GM19193 (cell line): ENCODE measurements around the gene NAV3.

Source experiments
- POLR2A ChIP-seq: IDR thresholded peaks from 4 replicates; pipeline ENCODE4 v1.6.1; 2011; ENCODE audit not compliant: insufficient read depth, insufficient read length; ENCODE audit errors: extremely low read depth

Gene NAV3

DNA sequence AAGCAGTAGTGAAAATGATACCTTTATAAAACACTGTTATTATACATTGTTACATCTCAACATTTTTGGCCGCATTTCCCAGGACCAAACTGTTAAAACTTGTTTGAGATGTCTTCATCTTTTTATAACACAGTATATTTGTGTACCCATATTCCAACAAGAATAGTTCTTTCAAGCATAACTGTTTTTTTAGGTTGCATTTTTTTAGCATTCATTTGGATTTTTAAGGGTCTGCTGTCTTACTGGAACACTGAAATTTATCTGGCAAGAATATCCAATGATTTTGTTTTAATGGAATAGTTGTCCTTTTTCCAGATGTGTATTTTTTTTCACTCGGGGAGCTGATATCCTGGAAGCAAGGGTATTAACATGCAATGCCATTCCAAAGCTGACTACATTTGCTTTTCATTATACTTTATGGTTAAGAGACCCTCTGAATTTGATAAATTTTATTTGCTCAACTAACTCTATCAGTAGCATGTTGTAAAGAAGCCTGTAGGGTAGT lies 8.9 kb upstream of the NAV3 start:
- no peak for TF ChIP-seq POLR2A

GRCh38 chr12:77833329-77833728 lies 2.6 kb downstream of the NAV3 start:
- no peak for TF ChIP-seq POLR2A

DNA sequence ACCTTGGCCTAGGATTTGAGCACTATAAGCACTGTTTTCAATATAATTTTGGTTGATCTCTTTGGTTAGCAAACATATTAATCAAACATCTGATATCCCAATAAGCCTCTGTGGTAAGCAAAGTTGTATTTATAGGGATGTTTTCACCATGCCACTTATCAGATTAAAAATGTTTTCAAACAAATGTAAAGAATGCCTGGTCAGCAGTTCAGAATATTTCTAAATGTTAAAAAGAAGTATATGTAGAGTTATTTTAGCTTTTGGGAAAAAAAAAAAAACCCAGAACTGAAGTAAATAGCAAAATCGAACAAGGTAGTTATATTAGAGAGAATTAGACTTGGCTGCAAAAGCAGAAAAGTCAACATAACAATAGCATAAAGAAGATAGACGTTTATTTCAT lies 3.9 kb downstream of the NAV3 start:
- TF ChIP-seq POLR2A = no peak

GRCh38 chr12:77835969-77836368 lies 5.3 kb downstream of the NAV3 start:
- TF ChIP-seq POLR2A = no peak

- no peak for TF ChIP-seq POLR2A
Observed at GRCh38 chr12:77837876-77838291, 7.2 kb downstream of the NAV3 start.

GRCh38 chr12:77841521-77841920 lies 10.8 kb downstream of the NAV3 start:
- no peak for TF ChIP-seq POLR2A

DNA sequence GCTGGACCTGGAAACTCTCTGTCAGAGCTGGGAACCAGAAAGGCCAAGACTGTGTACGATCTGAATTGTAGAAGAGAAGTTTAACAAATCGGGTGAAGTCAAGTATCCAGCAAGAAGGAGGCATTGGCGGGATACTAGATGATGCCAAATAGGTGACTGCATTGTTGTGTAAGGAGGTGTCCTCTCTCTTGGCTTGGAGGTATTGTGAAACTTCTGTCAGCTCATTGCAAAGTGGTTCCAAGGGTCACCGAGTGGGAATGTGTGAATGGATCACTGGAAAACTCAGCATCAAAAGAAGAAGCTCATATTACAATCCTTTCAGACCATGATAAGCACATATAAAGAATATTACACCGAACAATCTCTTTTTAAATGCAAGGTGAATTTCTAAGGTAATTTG lies 11.7 kb downstream of the NAV3 start:
- TF ChIP-seq POLR2A = no peak

DNA sequence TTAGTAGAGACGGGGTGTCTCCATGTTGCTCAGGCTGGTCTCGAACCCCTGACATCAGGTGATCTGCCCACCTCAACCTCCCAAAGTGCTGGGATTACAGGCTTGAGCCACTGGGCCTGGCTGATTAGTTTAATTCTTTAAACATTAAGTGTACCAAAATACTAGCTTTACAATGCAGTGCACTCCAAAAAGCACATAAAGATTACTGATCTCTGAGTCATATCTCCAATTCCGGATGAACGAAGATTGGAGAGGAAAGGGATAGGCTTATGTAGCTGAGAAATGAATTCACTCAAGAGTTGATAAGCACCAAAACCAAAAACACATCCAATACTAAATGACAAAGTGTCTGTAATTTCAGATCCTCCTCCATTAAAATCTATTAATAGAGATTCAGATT lies 15.1 kb downstream of the NAV3 start:
- TF ChIP-seq POLR2A = no peak

- TF ChIP-seq POLR2A = no peak
Observed at GRCh38 chr12:77847060-77847541, 16.4 kb downstream of the NAV3 start.

DNA sequence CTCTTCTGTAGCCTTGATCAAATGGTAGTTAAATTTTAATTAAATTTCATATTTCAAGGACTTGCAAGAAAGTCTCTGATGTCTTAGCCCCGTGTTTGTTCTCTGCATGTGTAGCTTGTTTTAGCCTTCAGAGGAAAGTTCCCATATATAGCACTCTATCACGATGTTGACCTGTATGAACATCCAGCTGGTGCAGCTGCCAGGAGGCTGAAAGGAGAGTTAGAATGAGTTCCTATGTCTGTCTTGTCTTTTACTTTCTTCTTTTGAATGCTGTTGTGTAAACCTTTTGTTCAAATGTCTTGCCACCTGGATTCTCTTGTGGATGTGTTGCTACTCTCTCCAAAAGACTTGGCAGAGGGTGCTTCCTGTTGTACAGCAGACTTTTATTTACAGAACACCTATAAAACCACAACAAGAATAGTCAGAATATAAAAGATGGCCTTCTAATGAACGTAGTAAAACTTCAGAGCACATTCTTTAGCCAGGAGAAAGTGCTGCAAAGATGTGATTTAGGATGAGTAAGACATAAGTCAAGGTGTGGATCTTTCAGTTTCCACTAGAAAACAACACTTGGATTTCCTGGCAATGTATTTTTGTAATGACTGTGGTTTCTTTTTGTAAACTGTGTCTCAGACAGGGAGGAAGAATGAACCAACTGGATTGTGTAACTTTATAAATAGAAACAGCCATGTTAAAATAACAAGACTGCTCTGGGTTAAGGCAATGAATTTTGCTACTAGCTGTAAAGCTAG lies 17.2 kb downstream of the NAV3 start:
- no peak for TF ChIP-seq POLR2A

GRCh38 chr12:77850129-77850528 lies 19.4 kb downstream of the NAV3 start:
- no peak for TF ChIP-seq POLR2A

DNA sequence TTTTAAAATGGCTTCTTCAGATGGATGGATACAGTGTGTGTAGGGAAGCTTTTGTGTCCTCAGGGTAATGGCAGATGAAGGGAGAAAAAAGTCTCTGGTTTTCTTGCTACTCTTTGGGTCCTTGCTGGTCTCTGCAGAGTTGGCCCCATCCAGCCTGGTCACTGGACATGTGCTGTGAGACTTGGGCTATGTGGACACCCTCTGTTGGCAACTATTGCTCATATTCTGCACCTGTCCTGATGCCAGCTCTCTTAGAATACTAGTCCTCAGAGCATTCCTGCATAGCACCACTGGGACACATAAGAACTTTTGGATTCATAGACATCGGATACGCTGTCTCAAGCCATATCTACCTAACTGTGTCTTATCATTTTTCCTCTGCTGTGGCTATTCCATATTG lies 20.0 kb downstream of the NAV3 start:
- TF ChIP-seq POLR2A = no peak

DNA sequence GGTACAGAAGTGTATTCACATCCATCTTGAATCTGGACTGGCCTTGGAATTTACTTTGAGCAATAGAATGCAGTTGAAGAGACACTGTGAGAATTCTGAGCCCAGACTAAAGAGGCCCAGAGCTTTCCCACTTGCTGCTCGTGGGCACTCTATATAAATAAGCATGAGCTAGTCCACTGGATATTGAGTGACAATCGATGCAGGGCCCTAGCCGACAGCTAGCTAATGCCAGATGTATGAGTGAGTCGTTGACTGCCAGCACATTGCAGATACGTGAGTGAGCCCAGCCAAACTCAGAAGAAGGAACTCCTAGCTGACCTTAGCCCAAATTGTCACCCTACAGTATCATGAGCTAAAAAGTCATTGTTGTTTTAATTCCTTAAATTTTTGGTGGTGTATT lies 24.9 kb downstream of the NAV3 start:
- TF ChIP-seq POLR2A = no peak

GRCh38 chr12:77861317-77861716 lies 30.6 kb downstream of the NAV3 start:
- no peak for TF ChIP-seq POLR2A

GRCh38 chr12:77865178-77865577 lies 34.5 kb downstream of the NAV3 start:
- no peak for TF ChIP-seq POLR2A

DNA sequence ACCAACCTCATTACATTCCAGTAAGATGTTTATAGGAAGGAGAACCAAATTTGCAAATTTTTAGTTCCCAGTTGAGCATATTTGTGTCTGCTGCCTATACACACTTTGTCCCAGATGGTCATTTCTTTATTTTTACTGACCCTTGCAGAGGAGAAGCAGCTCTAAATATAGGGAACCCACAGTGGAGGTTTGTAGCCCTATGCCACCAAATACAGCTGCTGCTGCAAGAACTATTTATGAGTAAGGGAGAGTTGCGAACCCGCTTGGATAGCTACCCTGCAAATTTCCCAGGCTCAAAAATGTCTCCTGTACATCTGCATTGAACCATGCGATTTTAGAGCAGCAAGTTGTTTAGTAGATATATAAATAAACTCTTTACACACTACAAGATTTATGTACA lies 48.2 kb downstream of the NAV3 start:
- no peak for TF ChIP-seq POLR2A
